Fibroblast of villous mesenchyme (primary cell): Measurements from ENCODE around the gene PKHD1. TPM values are rescaled to one million over a fixed set of nuclear protein-coding genes. Genes with fewer than 3 reads are reported as not detected.

Experiments used
- DNase-seq: peaks from one replicate; pipeline ENCODE4 v3.0.0-alpha.2; 2010; ENCODE audit warnings: low read depth
- H3K4me3 ChIP-seq: 2 replicates; pipeline ENCODE4 v1.5.1; 2011; ENCODE audit warnings: low read depth, mild to moderate bottlenecking, low read length
- CTCF ChIP-seq: IDR thresholded peaks from 2 replicates; pipeline ENCODE4 v1.5.1; 2012; ENCODE audit warnings: low read depth, mild to moderate bottlenecking, low read length; ENCODE audit not compliant: insufficient read depth
- total RNA-seq: library from RNA; depleted of rRNA; stranded (reverse); fragments of >200 nt; gene quantifications from 2 replicates; pipeline ENCODE4 v1.2.3, GENCODE V29; 2012

PKHD1 gene
- total RNA-seq, 1 donor: not detected

- no peak for DNase-seq
- no peak overlapping the region for H3K4me3 ChIP-seq
- TF ChIP-seq CTCF: no peak
These were observed 479.0 kb downstream of the PKHD1 start for GRCh38 chr6:51608383-51608782.

GRCh38 chr6:51600514-51600913 is 486.9 kb downstream of the PKHD1 start:
- no peak for TF ChIP-seq CTCF
- no peak overlapping the region for H3K4me3 ChIP-seq
- DNase-seq: no peak

GRCh38 chr6:51598171-51598570 is 489.2 kb downstream of the PKHD1 start:
- TF ChIP-seq CTCF: no peak
- no peak for DNase-seq
- no peak overlapping the region for H3K4me3 ChIP-seq

GRCh38 chr6:51594981-51595380 is 492.4 kb downstream of the PKHD1 start:
- DNase-seq: no peak
- no peak overlapping the region for H3K4me3 ChIP-seq
- no peak for TF ChIP-seq CTCF

GRCh38 chr6:51585264-51585663 is 502.1 kb downstream of the PKHD1 start:
- TF ChIP-seq CTCF: no peak
- DNase-seq: no peak
- no peak overlapping the region for H3K4me3 ChIP-seq

GRCh38 chr6:51584163-51584562 is 503.2 kb downstream of the PKHD1 start:
- DNase-seq: no peak
- H3K4me3 ChIP-seq: no peak overlapping the region
- no peak for TF ChIP-seq CTCF

GRCh38 chr6:51578994-51579393 is 508.4 kb downstream of the PKHD1 start:
- no peak for DNase-seq
- TF ChIP-seq CTCF: no peak

More at GRCh38 chr6:51578994-51579393, 508.4 kb downstream of the PKHD1 start:
- no peak overlapping the region for H3K4me3 ChIP-seq
